HG02943 (cell line): ENCODE results near the gene PRKCA.
"Not testable (repeated sequence)": the region's sequence is repeated elsewhere in the genome, so short reads cannot be mapped to it uniquely, and the experiment has no call there.

ENCODE experiments used
- ATAC-seq: cut with Tn5 transposase; IDR thresholded peaks from one replicate; pipeline ENCODE4 v1.9.1; 2021; ENCODE audit warnings: mild to moderate bottlenecking, low read depth, moderate library complexity; ENCODE audit not compliant: unreplicated experiment

The PRKCA gene

DNA sequence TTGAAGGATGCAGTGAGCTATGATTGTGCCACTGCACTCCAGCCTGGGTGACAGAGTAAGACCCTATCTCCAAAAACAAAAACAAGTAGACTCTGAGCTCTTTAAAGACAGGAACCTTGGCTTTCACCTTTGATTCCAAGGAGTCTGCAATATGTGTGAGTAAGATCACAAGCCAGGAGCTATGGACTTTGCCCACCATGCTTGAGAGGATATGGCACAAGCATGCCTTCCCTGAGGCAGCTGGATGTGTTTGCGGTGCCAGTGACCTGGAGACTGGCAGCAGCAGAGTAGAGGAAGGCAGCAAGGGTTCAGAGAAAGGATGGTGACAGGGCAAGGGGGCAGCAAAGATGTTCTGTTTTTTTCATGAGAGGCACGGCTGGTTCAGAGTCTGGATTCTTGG lies 14.5 kb upstream of the PRKCA start:
- no peak for ATAC-seq

DNA sequence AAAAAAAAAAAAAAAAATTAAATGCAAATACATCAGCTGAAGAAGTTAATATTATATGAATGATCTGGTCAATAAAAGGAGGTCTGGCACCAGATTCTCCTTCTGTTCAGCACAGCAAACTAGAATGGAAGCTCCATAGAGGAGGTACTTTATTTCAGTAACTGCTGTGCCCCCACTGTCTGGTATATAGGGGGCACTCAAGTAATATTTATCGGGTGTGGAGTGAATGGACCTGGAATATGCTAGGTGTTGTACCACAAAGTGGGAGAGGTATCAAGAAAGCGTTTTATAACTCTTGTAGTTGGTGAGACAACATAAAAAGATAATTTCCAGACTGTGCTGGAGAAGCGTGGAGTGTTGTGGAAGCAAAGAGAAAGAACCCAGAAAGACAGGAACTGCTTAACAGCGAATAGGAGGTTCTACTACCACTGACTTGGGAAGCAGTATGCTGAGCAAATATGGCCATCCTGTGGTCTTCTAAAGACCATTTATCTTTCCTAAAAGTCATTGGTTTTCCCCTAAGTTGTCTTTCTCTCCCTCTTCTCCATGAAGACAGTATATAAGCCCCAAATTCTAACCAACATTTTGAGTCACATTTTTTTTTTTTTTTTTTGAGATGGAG lies 12.2 kb upstream of the PRKCA start:
- no peak for ATAC-seq

- ATAC-seq: no peak
Observed at GRCh38 chr17:66292353-66292752, 10.1 kb upstream of the PRKCA start.

GRCh38 chr17:66296289-66296725 lies 6.1 kb upstream of the PRKCA start:
- ATAC-seq: no peak

- not testable (repeated sequence) for ATAC-seq
Observed at GRCh38 chr17:66297443-66297842, 5.0 kb upstream of the PRKCA start.

DNA sequence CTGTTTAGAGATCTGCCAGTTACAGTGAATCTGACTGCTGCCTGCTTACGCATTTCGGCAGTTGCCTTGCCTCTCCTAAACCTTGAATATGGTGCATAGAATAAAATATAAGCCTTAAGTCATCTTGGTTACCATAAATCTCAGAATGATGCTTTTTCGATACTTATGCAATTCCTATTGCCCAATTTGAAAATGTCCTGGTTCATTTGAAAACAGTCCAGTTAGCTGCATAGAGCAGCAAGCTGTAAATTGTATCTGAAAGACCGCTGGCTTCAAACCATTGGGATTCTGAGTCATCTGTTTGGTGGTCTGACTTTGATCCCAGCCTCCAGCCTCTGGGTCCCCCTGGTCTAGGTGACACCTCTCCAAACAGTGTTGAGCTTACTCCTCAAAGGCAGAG lies 2.7 kb upstream of the PRKCA start:
- no peak for ATAC-seq

DNA sequence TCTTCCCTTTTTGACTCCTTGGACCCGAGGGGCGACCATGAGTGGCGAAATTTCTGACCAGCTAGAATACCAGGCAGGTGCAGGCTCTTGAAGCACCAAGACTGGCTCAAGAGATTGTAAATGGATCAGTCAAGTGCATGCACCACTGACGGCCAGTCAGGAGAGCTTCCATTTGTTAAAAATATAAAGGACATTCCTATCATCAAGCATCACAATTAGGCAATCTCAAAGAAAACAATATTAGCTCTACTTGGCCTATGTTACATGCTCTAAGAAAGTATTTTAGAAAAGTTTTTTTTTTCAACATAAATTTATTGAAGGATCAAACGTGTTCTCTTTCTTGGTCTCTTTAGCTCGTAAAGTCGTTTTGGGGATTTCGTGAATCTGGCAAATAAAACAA lies 1.5 kb upstream of the PRKCA start:
- ATAC-seq: no peak

GRCh38 chr17:66301367-66301863 lies 998 bp upstream of the PRKCA start:
- no peak for ATAC-seq

GRCh38 chr17:66302761-66303626 lies 581 bp downstream of the PRKCA start:
- no peak for ATAC-seq

- no peak for ATAC-seq
Observed at GRCh38 chr17:66304304-66305174, 2.1 kb downstream of the PRKCA start.

DNA sequence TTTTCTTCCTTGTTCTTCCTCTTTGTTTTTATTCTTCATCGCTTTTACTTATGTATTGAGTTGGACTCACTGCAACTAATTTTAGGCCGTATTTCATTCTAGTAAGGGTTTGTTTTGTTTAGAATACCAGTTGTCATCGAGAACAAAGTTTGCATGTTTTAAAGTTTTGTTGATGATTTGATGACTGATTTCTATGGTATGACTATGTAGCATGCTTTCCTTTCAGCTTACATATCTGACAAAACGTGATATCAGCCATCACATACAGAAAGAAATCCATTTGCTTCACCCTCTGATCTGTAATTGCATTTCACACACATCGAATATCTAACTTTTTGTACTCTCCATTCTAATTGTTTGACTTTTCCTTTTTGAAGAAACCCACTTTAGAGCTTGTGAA lies 4.0 kb downstream of the PRKCA start:
- no peak for ATAC-seq

DNA sequence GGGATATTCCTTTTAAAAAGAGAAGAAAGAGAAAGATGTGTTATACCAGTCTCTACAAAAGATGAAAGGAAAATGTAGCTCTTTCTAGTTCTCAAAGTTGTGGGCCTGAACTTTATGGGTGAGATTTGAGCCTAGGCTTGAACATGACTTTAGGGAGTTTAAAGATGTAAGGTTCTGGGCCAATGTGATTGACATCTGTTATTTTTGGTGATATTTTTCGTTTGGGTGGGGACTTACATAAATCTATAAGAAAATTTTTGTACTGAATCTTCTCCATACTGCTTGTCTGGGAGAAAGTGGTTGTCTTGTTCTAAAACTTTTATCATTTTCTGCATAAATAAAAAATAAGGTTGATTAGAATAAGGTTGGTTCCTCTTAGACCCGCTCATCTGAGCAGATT lies 4.8 kb downstream of the PRKCA start:
- ATAC-seq: no peak

GRCh38 chr17:66308856-66309255 lies 6.4 kb downstream of the PRKCA start:
- no peak for ATAC-seq

DNA sequence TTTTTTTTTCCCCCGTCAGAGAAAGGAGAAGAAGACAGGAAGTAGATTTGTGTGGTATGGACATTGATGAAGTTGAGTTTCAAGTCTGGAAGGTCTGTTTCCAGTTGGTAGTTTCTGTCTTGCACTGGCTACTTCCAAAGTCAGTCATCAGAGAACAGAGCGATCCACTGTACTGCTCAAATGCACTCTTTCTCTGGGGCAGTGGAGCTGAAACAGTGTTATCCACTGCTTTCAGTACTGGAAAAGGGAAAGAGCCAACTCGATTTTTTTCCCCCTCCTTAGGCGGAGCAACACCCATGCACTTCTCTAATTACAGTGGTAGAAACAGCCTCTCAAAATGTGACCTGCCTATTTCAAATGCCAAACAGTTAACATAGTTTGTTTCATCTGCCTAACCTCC lies 7.4 kb downstream of the PRKCA start:
- no peak for ATAC-seq

DNA sequence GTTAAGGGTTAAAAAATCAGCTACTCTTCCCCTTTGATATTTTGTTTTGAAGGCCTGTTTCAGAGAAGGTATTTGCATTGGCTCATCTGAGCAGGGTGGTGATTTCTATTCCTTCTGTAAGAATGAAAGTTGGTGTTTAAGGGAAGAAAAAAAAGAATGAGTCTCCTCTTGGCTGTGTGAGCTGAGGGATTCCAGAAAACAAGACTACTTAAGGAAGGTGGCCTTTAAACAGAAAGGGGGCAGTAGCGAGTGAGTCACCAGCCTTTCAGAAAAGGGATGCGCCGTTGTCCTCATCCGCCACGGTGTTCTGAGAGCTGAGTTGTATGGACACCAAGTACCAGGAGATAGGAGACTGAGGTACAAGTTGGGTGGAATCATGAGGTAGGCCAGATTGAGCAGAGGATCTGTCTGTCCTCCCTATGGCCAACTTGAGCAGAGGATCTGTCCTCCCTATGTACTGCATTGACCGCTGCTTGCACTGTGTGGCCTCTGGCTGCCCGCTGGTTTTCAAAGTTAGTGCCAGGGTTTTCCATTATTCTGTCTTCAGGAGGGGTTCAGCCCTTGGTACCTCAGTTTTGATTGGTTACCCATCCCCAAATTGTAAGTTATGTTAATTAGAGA lies 8.2 kb downstream of the PRKCA start:
- ATAC-seq: no peak

DNA sequence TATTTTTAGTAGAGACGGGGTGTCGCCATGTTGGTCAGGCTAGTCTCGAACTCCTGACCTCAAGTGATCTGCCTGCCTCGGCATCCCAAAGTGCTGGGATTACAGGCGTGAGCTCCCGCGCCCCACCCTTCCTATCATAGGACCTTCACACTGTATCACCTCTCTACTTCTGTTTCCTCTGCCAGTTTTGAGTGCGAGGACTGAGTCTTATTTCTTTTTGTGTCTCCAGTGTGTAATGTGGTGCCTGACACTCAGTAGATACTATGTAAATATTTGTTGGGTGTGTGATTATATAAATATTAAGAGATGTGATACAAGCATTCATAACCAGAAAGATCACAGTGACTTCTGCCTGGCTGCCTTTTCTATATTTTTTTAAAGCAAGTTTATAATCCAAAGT lies 10.5 kb downstream of the PRKCA start:
- no peak for ATAC-seq

DNA sequence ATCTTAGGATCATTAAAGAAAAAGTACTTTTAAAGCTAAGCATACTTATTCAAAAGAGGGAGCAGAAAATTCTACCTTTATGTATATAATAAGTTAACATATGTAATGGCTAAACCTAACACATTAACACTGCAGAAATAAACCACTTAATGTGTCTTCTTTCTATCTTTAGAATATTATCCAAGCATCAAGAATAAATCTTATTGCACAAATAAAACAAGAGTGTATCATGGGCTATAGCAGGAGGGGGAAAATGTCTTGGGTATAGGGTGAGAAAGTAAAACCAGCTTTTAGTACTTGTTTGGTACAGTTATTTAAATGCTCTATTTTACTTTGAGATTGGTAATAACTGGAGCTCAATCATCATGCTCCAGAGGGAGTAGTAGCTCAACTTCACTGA lies 10.9 kb downstream of the PRKCA start:
- no peak for ATAC-seq

- ATAC-seq: no peak
Observed at GRCh38 chr17:66313995-66314659, 11.7 kb downstream of the PRKCA start.

GRCh38 chr17:66317629-66318028 lies 15.2 kb downstream of the PRKCA start:
- ATAC-seq: no peak

GRCh38 chr17:66319226-66319625 lies 16.8 kb downstream of the PRKCA start:
- no peak for ATAC-seq
